GM23338 (cell line): ENCODE measurements around the gene PRKAR1B. TPM values are rescaled to one million over a fixed set of nuclear protein-coding genes. Genes with fewer than 3 reads are reported as not detected.

Experiments used
- ATAC-seq: fragments of 200-7000 bp; cut with Tn5 transposase; 3 replicates; pipeline ENCODE4 v1.9.1; 2020
- DNase-seq: peaks from one replicate; pipeline ENCODE4 v3.0.0-alpha.2; 2015; ENCODE audit warnings: low spot score
- H2AFZ ChIP-seq: fragments of 200-600 bp; sonication (generic); 2 replicates; pipeline ENCODE4 v1.8.0; 2016; ENCODE audit warnings: antibody characterized with exemption, mild to moderate bottlenecking, moderate library complexity
- H3F3A ChIP-seq: fragments of 200-600 bp; sonication (generic); replicated peaks from 2 replicates; pipeline ENCODE4 v1.8.0; 2017; ENCODE audit warnings: antibody characterized with exemption, mixed run types, low read depth
- H3K27ac ChIP-seq: fragments of 200-600 bp; sonication (generic); 2 replicates; pipeline ENCODE4 v1.6.1; 2016; ENCODE audit warnings: low read depth
- H3K27me3 ChIP-seq: fragments of 200-600 bp; sonication (generic); 2 replicates; pipeline ENCODE4 v1.8.0; 2016; ENCODE audit warnings: mild to moderate bottlenecking, mixed run types, moderate library complexity; ENCODE audit not compliant: insufficient read depth
- H3K36me3 ChIP-seq: fragments of 200-600 bp; sonication (generic); 2 replicates; pipeline ENCODE4 v1.8.0; 2016; ENCODE audit warnings: mild to moderate bottlenecking; ENCODE audit not compliant: insufficient read depth
- H3K4me1 ChIP-seq: fragments of 200-600 bp; sonication (generic); 2 replicates; pipeline ENCODE4 v1.8.0; 2016; ENCODE audit warnings: mild to moderate bottlenecking, moderate library complexity; ENCODE audit not compliant: insufficient read depth
- H3K4me2 ChIP-seq: fragments of 200-600 bp; sonication (generic); 2 replicates; pipeline ENCODE4 v1.7.1; 2017; ENCODE audit warnings: mixed run types
- H3K4me3 ChIP-seq: fragments of 200-600 bp; sonication (generic); 2 replicates; pipeline ENCODE4 v1.6.1; 2016; ENCODE audit warnings: mixed run types
- H3K79me2 ChIP-seq: fragments of 200-600 bp; sonication (generic); replicated peaks from 2 replicates; pipeline ENCODE4 v1.8.0; 2017; ENCODE audit warnings: mild to moderate bottlenecking; ENCODE audit not compliant: insufficient read depth
- H3K9me2 ChIP-seq: fragments of 200-600 bp; sonication (generic); 2 replicates; pipeline ENCODE4 v1.8.0; 2017; ENCODE audit not compliant: insufficient read depth
- H4K20me1 ChIP-seq: fragments of 200-600 bp; sonication (generic); replicated peaks from 2 replicates; pipeline ENCODE4 v1.8.0; 2017; ENCODE audit warnings: mild to moderate bottlenecking; ENCODE audit not compliant: insufficient read depth
- H3K27ac Mint-ChIP-seq: 2 replicates; pipeline ENCODE4 v1.8.0; 2020; ENCODE audit warnings: inconsistent platforms, mild to moderate bottlenecking, moderate library complexity, mixed read lengths
- H3K27me3 Mint-ChIP-seq: 3 replicates; pipeline ENCODE4 v1.8.0; 2022; ENCODE audit warnings: low read depth, mild to moderate bottlenecking, moderate library complexity, mixed read lengths, inconsistent platforms; ENCODE audit not compliant: insufficient read depth, poor library complexity
- H3K36me3 Mint-ChIP-seq: 3 replicates; pipeline ENCODE4 v1.8.0; 2021; ENCODE audit warnings: low read depth, mild to moderate bottlenecking, inconsistent platforms, moderate library complexity, mixed read lengths
- H3K4me1 Mint-ChIP-seq: 3 replicates; pipeline ENCODE4 v1.8.0; 2020; ENCODE audit warnings: mild to moderate bottlenecking, inconsistent platforms, mixed read lengths
- H3K4me3 Mint-ChIP-seq: 3 replicates; pipeline ENCODE4 v1.8.0; 2021; ENCODE audit warnings: moderate library complexity, mild to moderate bottlenecking, inconsistent platforms, mixed read lengths
- H3K9me3 Mint-ChIP-seq: 3 replicates; pipeline ENCODE4 v1.8.0; 2020; ENCODE audit warnings: moderate library complexity, mild to moderate bottlenecking, inconsistent platforms, mixed read lengths
- CREB1 ChIP-seq: fragments of 250-450 bp; sonication (Bioruptor Pico); IDR thresholded peaks from 2 replicates; pipeline ENCODE4 v1.5.0; 2020; ENCODE audit warnings: low read depth, mild to moderate bottlenecking, moderate library complexity
- EZH2 ChIP-seq: fragments of 200-600 bp; sonication (generic); IDR thresholded peaks from one replicate; pipeline ENCODE4 v1.8.0; 2017; ENCODE audit warnings: antibody characterized with exemption, mild to moderate bottlenecking, low read depth; ENCODE audit not compliant: unreplicated experiment
- EZH2phosphoT487 ChIP-seq: fragments of 200-600 bp; sonication (generic); IDR thresholded peaks from one replicate; pipeline ENCODE4 v1.8.1; 2018; ENCODE audit warnings: antibody characterized with exemption; ENCODE audit not compliant: unreplicated experiment
- JUNB ChIP-seq: IDR thresholded peaks from one replicate; pipeline ENCODE4 v1.6.1; 2016; ENCODE audit warnings: antibody characterized with exemption; ENCODE audit not compliant: unreplicated experiment
- NANOG ChIP-seq: IDR thresholded peaks from 2 replicates; pipeline ENCODE4 v1.6.1; 2016; ENCODE audit warnings: antibody characterized with exemption, borderline replicate concordance
- POLR2AphosphoS5 ChIP-seq: IDR thresholded peaks from 2 replicates; pipeline ENCODE4 v1.6.1; 2016; ENCODE audit warnings: antibody characterized with exemption, low read depth
- STAT1 ChIP-seq: IDR thresholded peaks from one replicate; pipeline ENCODE4 v1.6.1; 2016; ENCODE audit warnings: antibody characterized with exemption; ENCODE audit not compliant: unreplicated experiment
- ZNF114 ChIP-seq: fragments of 250-450 bp; sonication (Bioruptor Pico); IDR thresholded peaks from 2 replicates; pipeline ENCODE4 v1.5.0; 2020; ENCODE audit warnings: mild to moderate bottlenecking, moderate library complexity
- ZNF331 ChIP-seq: fragments of 250-450 bp; sonication (Bioruptor Pico); IDR thresholded peaks from 2 replicates; pipeline ENCODE4 v1.5.0; 2020; ENCODE audit warnings: low read depth, mild to moderate bottlenecking, moderate library complexity
- polyA plus RNA-seq: library from polyadenylated mRNA; unstranded; fragments of >200 nt; fragmentation: Nextera tagmentation; extraction: Ambion mirVana; gene quantifications from 2 replicates; pipeline ENCODE4 v1.2.1, GENCODE V29; 2016
- total RNA-seq: library from RNA; depleted of rRNA; stranded (reverse); fragments of >200 nt; shearing (Covaris generic); gene quantifications from 2 replicates; pipeline ENCODE4 v1.2.3, GENCODE V29; 2014
- TF ChIP-seq, protein P1 (sequence below), 2 experiments: fragments of 200-600 bp in 1 of 2; sonication (generic) in 1 of 2; conservative IDR thresholded peaks; 2 replicates each; pipeline versions ENCODE4 v1.5.1 to v1.6.1; 2016 to 2017; ENCODE audit warnings: antibody characterized with exemption in 2 of 2, low read depth in 2 of 2, mild to moderate bottlenecking in 2 of 2, moderate library complexity in 1 of 2
- TF ChIP-seq, protein P2 (sequence below): IDR thresholded peaks from 2 replicates; pipeline ENCODE4 v1.6.1; 2016; ENCODE audit warnings: antibody characterized with exemption
- TF ChIP-seq, protein P3 (sequence below): IDR thresholded peaks from one replicate; pipeline ENCODE4 v1.6.1; 2018; ENCODE audit warnings: antibody characterized with exemption; ENCODE audit not compliant: unreplicated experiment
- TF ChIP-seq, protein P4 (sequence below): fragments of 250-450 bp; sonication (Bioruptor Pico); IDR thresholded peaks from 2 replicates; pipeline ENCODE4 v1.5.0; 2020; ENCODE audit warnings: mild to moderate bottlenecking, moderate library complexity

PRKAR1B gene
- total and polyA plus RNA-seq, 2 experiments from 2014 or later: 35.7 to 36.7 TPM

DNA sequence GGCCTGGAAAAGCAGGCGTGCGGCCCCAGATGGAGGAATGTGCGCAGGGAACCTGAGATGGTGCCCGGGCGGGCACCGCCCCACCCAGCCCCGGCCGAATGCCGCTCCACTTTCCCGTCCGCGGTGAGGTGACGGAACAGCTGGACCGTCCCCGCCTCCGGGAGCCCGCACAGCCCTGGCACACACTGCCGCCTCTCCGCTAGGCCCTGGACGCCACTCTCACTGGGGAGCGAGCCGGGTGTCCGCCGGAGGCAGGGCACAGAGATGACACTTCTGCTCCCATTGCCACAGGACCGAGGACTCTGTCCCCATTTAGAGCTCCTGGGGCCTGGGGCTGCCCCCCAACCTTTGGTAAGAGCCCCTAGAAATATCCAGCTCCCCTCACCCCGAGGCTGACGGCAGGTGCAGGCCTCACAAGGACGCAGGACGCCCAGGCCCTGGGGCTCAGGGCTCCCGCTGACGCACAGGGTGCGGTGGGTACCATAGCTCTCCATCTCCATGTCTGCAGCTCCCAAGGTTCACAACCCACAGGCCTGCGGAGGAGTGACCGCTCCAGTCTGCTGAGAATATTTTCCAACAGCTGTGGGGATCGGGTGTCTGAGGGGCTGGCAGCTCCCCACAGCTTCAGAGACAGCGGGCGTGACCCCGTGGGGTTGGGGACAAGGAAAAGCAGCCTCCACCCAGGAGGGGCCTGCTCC is 155.2 kb downstream of the PRKAR1B start:
- no peak for ATAC-seq
- H3K4me1 Mint-ChIP-seq: peaks cover 19% of the 10 kb centered on the region
- H3K27ac ChIP-seq: 0 out of 2 replicates have a peak overlapping the region, but pooled peaks have one; percentile 9

More for the DNA sequence above, 155.2 kb downstream of the PRKAR1B start:
- H2AFZ ChIP-seq: no peak overlapping the region
- Mint-ChIP-seq H3K27ac (no peak overlapping the region), H3K36me3 (peaks cover 26% of the 10 kb centered on the region), H3K27me3 (peaks cover 9% of the 10 kb centered on the region), H3K4me3 (no peak overlapping the region), H3K9me3 (peaks cover 12% of the 10 kb centered on the region; the same call in 2 of the 3 replicates)
- TF ChIP-seq STAT1 (no peak), JUNB (no peak), EZH2 (no peak), EZH2phosphoT487 (no peak), CREB1 (CRISPR knock-in tag) (no peak), ZNF331 (CRISPR knock-in tag) (no peak), ZNF114 (CRISPR knock-in tag) (no peak), POLR2AphosphoS5 (no peak), NANOG (no peak)
- TF ChIP-seq, protein P1, sequence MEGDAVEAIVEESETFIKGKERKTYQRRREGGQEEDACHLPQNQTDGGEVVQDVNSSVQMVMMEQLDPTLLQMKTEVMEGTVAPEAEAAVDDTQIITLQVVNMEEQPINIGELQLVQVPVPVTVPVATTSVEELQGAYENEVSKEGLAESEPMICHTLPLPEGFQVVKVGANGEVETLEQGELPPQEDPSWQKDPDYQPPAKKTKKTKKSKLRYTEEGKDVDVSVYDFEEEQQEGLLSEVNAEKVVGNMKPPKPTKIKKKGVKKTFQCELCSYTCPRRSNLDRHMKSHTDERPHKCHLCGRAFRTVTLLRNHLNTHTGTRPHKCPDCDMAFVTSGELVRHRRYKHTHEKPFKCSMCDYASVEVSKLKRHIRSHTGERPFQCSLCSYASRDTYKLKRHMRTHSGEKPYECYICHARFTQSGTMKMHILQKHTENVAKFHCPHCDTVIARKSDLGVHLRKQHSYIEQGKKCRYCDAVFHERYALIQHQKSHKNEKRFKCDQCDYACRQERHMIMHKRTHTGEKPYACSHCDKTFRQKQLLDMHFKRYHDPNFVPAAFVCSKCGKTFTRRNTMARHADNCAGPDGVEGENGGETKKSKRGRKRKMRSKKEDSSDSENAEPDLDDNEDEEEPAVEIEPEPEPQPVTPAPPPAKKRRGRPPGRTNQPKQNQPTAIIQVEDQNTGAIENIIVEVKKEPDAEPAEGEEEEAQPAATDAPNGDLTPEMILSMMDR (conservative IDR thresholded peaks at IDR 0.05; ENCODE audit: low read depth in 2 of 2): no peak
- TF ChIP-seq, protein P2, sequence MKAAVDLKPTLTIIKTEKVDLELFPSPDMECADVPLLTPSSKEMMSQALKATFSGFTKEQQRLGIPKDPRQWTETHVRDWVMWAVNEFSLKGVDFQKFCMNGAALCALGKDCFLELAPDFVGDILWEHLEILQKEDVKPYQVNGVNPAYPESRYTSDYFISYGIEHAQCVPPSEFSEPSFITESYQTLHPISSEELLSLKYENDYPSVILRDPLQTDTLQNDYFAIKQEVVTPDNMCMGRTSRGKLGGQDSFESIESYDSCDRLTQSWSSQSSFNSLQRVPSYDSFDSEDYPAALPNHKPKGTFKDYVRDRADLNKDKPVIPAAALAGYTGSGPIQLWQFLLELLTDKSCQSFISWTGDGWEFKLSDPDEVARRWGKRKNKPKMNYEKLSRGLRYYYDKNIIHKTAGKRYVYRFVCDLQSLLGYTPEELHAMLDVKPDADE: no peak
- TF ChIP-seq, protein P3, sequence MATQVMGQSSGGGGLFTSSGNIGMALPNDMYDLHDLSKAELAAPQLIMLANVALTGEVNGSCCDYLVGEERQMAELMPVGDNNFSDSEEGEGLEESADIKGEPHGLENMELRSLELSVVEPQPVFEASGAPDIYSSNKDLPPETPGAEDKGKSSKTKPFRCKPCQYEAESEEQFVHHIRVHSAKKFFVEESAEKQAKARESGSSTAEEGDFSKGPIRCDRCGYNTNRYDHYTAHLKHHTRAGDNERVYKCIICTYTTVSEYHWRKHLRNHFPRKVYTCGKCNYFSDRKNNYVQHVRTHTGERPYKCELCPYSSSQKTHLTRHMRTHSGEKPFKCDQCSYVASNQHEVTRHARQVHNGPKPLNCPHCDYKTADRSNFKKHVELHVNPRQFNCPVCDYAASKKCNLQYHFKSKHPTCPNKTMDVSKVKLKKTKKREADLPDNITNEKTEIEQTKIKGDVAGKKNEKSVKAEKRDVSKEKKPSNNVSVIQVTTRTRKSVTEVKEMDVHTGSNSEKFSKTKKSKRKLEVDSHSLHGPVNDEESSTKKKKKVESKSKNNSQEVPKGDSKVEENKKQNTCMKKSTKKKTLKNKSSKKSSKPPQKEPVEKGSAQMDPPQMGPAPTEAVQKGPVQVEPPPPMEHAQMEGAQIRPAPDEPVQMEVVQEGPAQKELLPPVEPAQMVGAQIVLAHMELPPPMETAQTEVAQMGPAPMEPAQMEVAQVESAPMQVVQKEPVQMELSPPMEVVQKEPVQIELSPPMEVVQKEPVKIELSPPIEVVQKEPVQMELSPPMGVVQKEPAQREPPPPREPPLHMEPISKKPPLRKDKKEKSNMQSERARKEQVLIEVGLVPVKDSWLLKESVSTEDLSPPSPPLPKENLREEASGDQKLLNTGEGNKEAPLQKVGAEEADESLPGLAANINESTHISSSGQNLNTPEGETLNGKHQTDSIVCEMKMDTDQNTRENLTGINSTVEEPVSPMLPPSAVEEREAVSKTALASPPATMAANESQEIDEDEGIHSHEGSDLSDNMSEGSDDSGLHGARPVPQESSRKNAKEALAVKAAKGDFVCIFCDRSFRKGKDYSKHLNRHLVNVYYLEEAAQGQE: no peak
- TF ChIP-seq, protein P4, sequence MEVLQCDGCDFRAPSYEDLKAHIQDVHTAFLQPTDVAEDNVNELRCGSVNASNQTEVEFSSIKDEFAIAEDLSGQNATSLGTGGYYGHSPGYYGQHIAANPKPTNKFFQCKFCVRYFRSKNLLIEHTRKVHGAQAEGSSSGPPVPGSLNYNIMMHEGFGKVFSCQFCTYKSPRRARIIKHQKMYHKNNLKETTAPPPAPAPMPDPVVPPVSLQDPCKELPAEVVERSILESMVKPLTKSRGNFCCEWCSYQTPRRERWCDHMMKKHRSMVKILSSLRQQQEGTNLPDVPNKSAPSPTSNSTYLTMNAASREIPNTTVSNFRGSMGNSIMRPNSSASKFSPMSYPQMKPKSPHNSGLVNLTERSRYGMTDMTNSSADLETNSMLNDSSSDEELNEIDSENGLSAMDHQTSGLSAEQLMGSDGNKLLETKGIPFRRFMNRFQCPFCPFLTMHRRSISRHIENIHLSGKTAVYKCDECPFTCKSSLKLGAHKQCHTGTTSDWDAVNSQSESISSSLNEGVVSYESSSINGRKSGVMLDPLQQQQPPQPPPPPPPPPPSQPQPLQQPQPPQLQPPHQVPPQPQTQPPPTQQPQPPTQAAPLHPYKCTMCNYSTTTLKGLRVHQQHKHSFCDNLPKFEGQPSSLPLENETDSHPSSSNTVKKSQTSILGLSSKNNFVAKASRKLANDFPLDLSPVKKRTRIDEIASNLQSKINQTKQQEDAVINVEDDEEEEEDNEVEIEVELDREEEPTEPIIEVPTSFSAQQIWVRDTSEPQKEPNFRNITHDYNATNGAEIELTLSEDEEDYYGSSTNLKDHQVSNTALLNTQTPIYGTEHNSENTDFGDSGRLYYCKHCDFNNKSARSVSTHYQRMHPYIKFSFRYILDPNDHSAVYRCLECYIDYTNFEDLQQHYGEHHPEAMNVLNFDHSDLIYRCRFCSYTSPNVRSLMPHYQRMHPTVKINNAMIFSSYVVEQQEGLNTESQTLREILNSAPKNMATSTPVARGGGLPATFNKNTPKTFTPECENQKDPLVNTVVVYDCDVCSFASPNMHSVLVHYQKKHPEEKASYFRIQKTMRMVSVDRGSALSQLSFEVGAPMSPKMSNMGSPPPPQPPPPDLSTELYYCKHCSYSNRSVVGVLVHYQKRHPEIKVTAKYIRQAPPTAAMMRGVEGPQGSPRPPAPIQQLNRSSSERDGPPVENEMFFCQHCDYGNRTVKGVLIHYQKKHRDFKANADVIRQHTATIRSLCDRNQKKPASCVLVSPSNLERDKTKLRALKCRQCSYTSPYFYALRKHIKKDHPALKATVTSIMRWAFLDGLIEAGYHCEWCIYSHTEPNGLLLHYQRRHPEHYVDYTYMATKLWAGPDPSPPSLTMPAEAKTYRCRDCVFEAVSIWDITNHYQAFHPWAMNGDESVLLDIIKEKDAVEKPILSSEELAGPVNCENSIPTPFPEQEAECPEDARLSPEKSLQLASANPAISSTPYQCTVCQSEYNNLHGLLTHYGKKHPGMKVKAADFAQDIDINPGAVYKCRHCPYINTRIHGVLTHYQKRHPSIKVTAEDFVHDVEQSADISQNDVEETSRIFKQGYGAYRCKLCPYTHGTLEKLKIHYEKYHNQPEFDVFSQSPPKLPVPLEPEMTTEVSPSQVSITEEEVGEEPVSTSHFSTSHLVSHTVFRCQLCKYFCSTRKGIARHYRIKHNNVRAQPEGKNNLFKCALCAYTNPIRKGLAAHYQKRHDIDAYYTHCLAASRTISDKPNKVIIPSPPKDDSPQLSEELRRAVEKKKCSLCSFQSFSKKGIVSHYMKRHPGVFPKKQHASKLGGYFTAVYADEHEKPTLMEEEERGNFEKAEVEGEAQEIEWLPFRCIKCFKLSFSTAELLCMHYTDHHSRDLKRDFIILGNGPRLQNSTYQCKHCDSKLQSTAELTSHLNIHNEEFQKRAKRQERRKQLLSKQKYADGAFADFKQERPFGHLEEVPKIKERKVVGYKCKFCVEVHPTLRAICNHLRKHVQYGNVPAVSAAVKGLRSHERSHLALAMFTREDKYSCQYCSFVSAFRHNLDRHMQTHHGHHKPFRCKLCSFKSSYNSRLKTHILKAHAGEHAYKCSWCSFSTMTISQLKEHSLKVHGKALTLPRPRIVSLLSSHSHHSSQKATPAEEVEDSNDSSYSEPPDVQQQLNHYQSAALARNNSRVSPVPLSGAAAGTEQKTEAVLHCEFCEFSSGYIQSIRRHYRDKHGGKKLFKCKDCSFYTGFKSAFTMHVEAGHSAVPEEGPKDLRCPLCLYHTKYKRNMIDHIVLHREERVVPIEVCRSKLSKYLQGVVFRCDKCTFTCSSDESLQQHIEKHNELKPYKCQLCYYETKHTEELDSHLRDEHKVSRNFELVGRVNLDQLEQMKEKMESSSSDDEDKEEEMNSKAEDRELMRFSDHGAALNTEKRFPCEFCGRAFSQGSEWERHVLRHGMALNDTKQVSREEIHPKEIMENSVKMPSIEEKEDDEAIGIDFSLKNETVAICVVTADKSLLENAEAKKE (CRISPR knock-in tag): no peak
- no peaks in the 10 kb centered on the region for H3K27me3 ChIP-seq
- H3K36me3 ChIP-seq: no peaks in the 10 kb centered on the region
- no peaks in the 10 kb centered on the region for H3F3A ChIP-seq
- no peaks in the 10 kb centered on the region for H3K9me2 ChIP-seq
- H3K4me3 ChIP-seq: no peak overlapping the region
- H3K4me1 ChIP-seq: no peaks in the 10 kb centered on the region; the same call in 1 of the 2 replicates
- DNase-seq: no peak
- H4K20me1 ChIP-seq: no peaks in the 10 kb centered on the region
- no peak overlapping the region for H3K4me2 ChIP-seq
- H3K79me2 ChIP-seq: peaks cover 4% of the 10 kb centered on the region; the same call in 1 of the 2 replicates
